K562 treated with DMSO at 1 percent for 24 hours (cell line): ENCODE measurements around the gene SNRNP40. TPM values are rescaled to one million over a fixed set of nuclear protein-coding genes. Genes with fewer than 3 reads are reported as not detected.

Source experiments
- total RNA-seq: library from RNA; unstranded; fragments of 300-600 nt; gene quantifications from 2 replicates; pipeline ENCODE4 v1.2.3, GENCODE V29; 2022; ENCODE audit warnings: low read depth; ENCODE audit not compliant: insufficient read depth

Gene SNRNP40
- 73.8 and 79.9 TPM in 2 replicates for total RNA-seq

DNA sequence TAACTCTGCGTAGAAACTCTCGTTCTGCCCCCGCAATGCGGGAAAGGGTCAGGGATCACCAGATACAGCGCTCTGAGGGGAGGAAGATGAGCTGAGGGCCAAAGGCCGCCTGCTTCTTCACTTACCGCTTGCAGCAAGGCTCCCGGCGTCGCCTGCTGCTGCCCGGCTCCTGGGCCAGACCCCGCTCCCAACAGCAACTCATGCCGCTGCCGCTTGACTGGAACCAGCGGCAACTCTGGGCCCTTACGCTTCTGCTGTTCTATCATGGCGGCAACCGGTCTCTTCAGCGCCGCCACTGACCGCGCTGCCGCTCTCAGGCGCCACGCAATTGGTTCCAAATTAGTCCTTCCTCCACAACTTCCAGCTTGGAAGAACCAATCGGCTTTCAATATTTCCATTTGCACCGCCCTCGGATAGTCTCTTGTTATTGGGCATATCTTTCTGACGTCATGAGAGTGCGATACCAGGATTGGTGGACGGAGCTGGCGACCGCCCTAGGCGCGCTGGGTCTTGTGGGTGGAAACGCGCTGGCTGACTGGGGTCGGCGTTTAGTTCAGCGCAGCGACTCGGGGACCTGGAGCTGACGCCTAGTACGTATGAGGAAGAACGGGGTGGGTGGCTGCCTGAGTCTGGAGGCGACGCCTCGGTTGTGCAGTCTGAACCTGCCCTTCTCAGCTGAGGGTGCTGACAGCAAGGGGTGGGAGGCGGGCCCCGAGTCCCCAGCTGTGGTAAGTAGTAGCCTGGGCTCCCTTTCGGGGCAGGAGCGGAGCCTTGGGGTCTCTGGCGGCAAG lies at the start of gene SNRNP40, which contains the start of gene ZCCHC17:
Gene SNRNP40, minus strand, starts transcription at position 303 of the 791 bp plus-strand sequence. Its CDS starts 37 bp downstream, at position 266.
Gene ZCCHC17, plus strand, starts transcription at position 547 of the 791 bp plus-strand sequence. CDS start 13,067 bp downstream, outside the sequence.

DNA sequence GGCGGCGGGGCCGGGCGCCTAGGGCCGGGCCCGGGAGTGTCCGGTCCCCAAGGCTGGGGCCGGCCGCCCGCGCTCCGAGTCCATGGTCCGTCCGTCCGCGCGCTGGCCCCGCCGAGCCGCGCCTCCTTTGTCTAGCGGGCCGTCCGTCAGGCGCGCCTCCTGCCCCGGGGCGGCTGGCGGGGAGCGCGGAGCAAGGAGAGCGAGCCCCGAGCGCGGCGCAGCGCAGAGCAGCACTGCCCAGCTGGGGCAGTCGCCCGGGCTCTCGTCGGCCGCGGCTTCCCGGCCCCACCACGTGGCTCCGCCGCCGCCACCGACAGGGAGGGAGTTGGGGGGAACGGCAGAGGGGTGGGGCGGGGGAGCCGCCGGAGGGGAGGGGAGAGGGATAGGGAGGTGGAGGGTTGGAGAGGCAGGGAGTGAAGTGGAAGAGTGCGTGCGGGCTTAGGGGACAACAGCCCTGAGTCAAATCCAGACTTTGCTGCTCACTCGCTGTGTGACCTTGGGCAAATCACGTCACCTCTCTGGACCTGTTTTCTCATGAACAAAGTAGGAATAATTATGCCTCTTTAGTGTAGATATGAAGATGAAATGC lies 56.8 kb downstream of the SNRNP40 start, which contains the start of gene NKAIN1:
Gene NKAIN1, minus strand, starts transcription at position 235 of the 589 bp plus-strand sequence. CDS start 340 bp downstream, outside the sequence.

Other genes starting within 250 kb of the SNRNP40 start
- gene PUM1, start 231.1 kb downstream of the SNRNP40 start, total RNA-seq = 47.6 and 56.4 TPM in 2 replicates
- not detected in 2 replicates for gene NKAIN1, start 56.9 kb downstream of the SNRNP40 start, total RNA-seq
- 53.3 and 57.3 TPM in 2 replicates for gene ZCCHC17, start 244 bp upstream of the SNRNP40 start, total RNA-seq
- gene FABP3, start 76.3 kb upstream of the SNRNP40 start, total RNA-seq = not detected in 2 replicates
- 9.0 and 11.4 TPM in 2 replicates for gene SERINC2, start 116.4 kb upstream of the SNRNP40 start, total RNA-seq